MM.1S (cell line): ENCODE data around the gene PROSER3.

Source experiments
- DNase-seq: peaks from one replicate; pipeline ENCODE4 v3.0.0-alpha.2; 2015
- H2AFZ ChIP-seq: fragments of 300-600 bp; sonication (generic); 2 replicates; pipeline ENCODE4 v1.6.0; 2016; ENCODE audit warnings: antibody characterized with exemption, low read length
- H3F3A ChIP-seq: fragments of 300-600 bp; sonication (generic); 2 replicates; pipeline ENCODE4 v1.6.1; 2016; ENCODE audit warnings: mild to moderate bottlenecking, antibody characterized with exemption, low read length, moderate library complexity, mixed read lengths; ENCODE audit not compliant: insufficient read depth
- H3K27ac ChIP-seq: fragments of 300-600 bp; sonication (generic); 2 replicates; pipeline ENCODE4 v1.5.1; 2016; ENCODE audit warnings: mild to moderate bottlenecking, low read length
- H3K27me3 ChIP-seq: fragments of 300-600 bp; sonication (generic); replicated peaks from 2 replicates; pipeline ENCODE4 v1.6.0; 2016; ENCODE audit warnings: low read length; ENCODE audit not compliant: insufficient read depth
- H3K36me3 ChIP-seq: fragments of 300-600 bp; sonication (generic); replicated peaks from 2 replicates; pipeline ENCODE4 v1.6.1; 2016; ENCODE audit warnings: mild to moderate bottlenecking, low read length, mixed read lengths; ENCODE audit not compliant: insufficient read depth
- H3K4me1 ChIP-seq: fragments of 300-600 bp; sonication (generic); 2 replicates; pipeline ENCODE4 v1.6.1; 2016; ENCODE audit warnings: low read length, mixed read lengths
- H3K4me2 ChIP-seq: fragments of 300-600 bp; sonication (generic); 2 replicates; pipeline ENCODE4 v1.6.0; 2016; ENCODE audit warnings: low read depth, low read length
- H3K4me3 ChIP-seq: fragments of 300-600 bp; sonication (generic); 2 replicates; pipeline ENCODE4 v1.5.1; 2016; ENCODE audit warnings: low read length, mixed read lengths
- H3K79me2 ChIP-seq: fragments of 300-600 bp; sonication (generic); 2 replicates; pipeline ENCODE4 v1.6.1; 2016; ENCODE audit warnings: mixed run types, low read length, mixed read lengths
- H3K9ac ChIP-seq: fragments of 300-600 bp; sonication (generic); 2 replicates; pipeline ENCODE4 v1.6.1; 2016; ENCODE audit warnings: low read length, mixed read lengths
- H3K9me2 ChIP-seq: fragments of 300-600 bp; sonication (generic); replicated peaks from 2 replicates; pipeline ENCODE4 v1.6.1; 2016; ENCODE audit warnings: mild to moderate bottlenecking, low read length, mixed read lengths; ENCODE audit not compliant: insufficient read depth
- H3K9me3 ChIP-seq: fragments of 300-600 bp; sonication (generic); replicated peaks from 2 replicates; pipeline ENCODE4 v1.6.1; 2016; ENCODE audit warnings: mild to moderate bottlenecking, low read length, mixed read lengths; ENCODE audit not compliant: insufficient read depth
- H4K20me1 ChIP-seq: fragments of 300-600 bp; sonication (generic); 2 replicates; pipeline ENCODE4 v1.6.1; 2016; ENCODE audit warnings: mild to moderate bottlenecking, low read length, moderate library complexity, mixed read lengths; ENCODE audit not compliant: insufficient read depth
- EZH2 ChIP-seq: fragments of 300-600 bp; sonication (generic); optimal IDR thresholded peaks from 2 replicates; pipeline ENCODE3; 2017; ENCODE audit warnings: low read depth, mild to moderate bottlenecking, antibody characterized with exemption, low read length, mixed read lengths
- EZH2phosphoT487 ChIP-seq: fragments of 300-600 bp; sonication (generic); IDR thresholded peaks from 2 replicates; pipeline ENCODE4 v1.6.1; 2018; ENCODE audit warnings: antibody characterized with exemption, low read length
- TF ChIP-seq, protein P1 (sequence below): fragments of 300-600 bp; sonication (generic); IDR thresholded peaks from 2 replicates; pipeline ENCODE4 v1.5.1; 2016; ENCODE audit warnings: antibody characterized with exemption, low read length, mixed read lengths

Gene PROSER3

DNA sequence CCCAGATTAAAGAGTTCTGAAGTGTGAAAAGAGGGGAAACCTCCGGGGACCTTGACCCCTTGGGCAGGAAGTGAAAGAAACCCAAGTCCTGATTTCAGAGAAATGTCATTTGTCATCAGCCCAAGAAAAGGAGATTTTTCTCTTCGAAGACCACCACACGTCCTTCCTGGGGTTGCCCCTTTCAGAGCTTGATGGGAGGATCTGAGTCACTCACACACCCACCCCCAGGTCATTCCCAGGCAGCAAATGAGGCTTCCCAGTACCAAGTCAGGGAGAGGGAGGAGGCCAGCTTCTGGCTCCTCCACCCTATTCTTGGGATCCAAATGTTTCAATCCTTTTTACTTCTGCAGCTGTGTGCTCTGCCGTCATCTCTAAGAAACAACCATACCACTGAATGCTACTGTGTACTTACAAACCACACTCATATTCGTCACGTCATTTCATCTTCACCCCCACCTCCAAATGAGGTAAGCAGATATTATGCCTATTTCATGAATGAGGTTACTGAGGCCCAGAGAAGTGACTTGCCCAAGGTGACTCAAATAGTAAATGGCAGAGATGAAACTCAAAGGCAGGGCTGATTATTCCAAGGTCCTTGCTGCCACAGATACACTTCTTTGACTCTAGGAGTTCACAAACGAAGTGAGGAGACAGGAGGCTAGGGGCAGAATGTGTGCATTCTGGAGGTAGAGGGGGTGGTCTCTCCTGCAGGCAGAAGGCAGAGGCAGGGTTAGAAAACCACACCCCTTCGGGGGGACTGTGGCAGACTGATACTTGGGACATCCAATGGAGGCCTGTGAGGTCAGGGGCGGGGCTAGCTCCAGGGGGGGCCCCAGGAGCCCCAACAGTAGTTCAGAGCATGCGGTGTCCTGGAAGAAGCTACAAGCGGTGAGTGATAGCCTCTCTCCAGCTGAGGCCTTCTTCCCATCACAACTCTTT lies 45.1 kb upstream of the PROSER3 start:
- no peak for DNase-seq
- no peaks in the 10 kb centered on the region for H3K9me3 ChIP-seq
- no peaks in the 10 kb centered on the region for H3K9me2 ChIP-seq
- peaks cover 50% of the 10 kb centered on the region for H3K27me3 ChIP-seq
- no peak overlapping the region for H3K4me2 ChIP-seq
- no peaks in the 10 kb centered on the region for H3K79me2 ChIP-seq
- no peak overlapping the region for H3K27ac ChIP-seq
- peaks cover 7% of the 10 kb centered on the region; the same call in 1 of the 2 replicates for H3F3A ChIP-seq
- H3K4me1 ChIP-seq, result peaks cover 11% of the 10 kb centered on the region
- no peak overlapping the region for H2AFZ ChIP-seq
- TF ChIP-seq EZH2phosphoT487, result no peak
- no peak for TF ChIP-seq EZH2
- TF ChIP-seq, protein P1, sequence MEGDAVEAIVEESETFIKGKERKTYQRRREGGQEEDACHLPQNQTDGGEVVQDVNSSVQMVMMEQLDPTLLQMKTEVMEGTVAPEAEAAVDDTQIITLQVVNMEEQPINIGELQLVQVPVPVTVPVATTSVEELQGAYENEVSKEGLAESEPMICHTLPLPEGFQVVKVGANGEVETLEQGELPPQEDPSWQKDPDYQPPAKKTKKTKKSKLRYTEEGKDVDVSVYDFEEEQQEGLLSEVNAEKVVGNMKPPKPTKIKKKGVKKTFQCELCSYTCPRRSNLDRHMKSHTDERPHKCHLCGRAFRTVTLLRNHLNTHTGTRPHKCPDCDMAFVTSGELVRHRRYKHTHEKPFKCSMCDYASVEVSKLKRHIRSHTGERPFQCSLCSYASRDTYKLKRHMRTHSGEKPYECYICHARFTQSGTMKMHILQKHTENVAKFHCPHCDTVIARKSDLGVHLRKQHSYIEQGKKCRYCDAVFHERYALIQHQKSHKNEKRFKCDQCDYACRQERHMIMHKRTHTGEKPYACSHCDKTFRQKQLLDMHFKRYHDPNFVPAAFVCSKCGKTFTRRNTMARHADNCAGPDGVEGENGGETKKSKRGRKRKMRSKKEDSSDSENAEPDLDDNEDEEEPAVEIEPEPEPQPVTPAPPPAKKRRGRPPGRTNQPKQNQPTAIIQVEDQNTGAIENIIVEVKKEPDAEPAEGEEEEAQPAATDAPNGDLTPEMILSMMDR, result no peak
- H3K36me3 ChIP-seq, result no peaks in the 10 kb centered on the region
- no peak overlapping the region for H3K4me3 ChIP-seq
- H3K9ac ChIP-seq, result no peak overlapping the region
- H4K20me1 ChIP-seq, result no peaks in the 10 kb centered on the region

DNA sequence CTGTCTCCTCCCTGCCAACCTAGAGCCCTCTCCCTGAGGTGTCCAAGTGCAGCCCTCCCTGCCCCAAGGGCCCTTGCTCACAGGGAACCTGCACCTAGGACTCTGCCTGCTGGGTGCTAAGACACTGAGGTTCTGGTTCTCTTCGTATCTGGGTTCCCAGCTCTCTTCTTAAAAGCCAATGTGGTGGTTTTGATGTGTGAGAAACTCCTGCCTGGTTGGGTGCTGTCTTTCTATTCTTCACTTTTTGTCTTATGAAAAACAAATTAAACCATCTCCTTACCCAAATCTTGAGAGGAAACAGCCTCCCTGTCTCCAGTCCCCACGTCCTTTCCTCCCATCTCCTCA lies 44.5 kb upstream of the PROSER3 start:
- Histone ChIP-seq H3K9me3 (no peaks in the 10 kb centered on the region), H3K4me1 (peaks cover 11% of the 10 kb centered on the region), H4K20me1 (no peaks in the 10 kb centered on the region), H3K36me3 (no peaks in the 10 kb centered on the region), H3K27ac (no peak overlapping the region), H3K4me2 (no peak overlapping the region), H3F3A (peaks cover 7% of the 10 kb centered on the region; the same call in 1 of the 2 replicates), H3K4me3 (no peak overlapping the region), H3K79me2 (peaks cover 3% of the 10 kb centered on the region), H2AFZ (no peak overlapping the region), H3K9ac (no peak overlapping the region), H3K9me2 (no peaks in the 10 kb centered on the region), H3K27me3 (peaks cover 44% of the 10 kb centered on the region)
- DNase-seq, result no peak
- TF ChIP-seq EZH2phosphoT487, result no peak
- TF ChIP-seq, protein P1, result no peak
- TF ChIP-seq EZH2, result no peak

DNA sequence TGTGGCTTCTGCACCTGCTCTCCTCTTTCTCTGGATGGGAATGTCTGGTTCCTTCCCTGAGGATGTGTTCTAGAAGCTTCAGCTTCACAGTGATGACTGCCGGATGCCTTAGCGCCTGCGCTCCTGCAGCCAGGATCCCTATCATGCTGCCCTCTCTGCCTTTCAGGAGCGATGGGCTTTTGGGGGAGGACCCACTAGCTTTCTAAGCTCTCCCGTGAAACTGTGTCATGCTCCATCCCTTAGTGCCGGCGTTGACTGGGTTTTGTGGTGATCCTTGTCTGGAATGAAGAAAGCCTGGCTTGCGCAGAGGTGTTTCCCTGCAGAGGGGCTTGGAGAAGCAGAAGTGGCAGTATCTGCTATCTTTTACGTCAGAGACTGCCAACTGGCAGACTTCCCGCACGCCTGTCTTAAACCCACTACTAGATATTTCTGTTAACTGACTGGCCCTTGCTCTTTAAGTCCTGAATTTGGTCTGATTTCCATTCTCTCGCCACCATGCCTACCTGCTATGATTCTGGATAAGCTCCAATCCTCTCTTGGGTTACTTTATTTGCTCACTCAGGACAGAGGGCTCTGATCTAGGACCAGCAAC lies 44.0 kb upstream of the PROSER3 start:
- peaks cover 13% of the 10 kb centered on the region for H3K4me1 ChIP-seq
- H3K36me3 ChIP-seq, result no peaks in the 10 kb centered on the region
- H3K4me3 ChIP-seq, result no peak overlapping the region
- no peak overlapping the region for H3K27ac ChIP-seq
- peaks cover 7% of the 10 kb centered on the region; the same call in 1 of the 2 replicates for H3F3A ChIP-seq
- no peak overlapping the region for H2AFZ ChIP-seq
- H4K20me1 ChIP-seq, result no peaks in the 10 kb centered on the region
- DNase-seq, result no peak
- H3K4me2 ChIP-seq, result no peak overlapping the region
- TF ChIP-seq, protein P1, result no peak
- no peak for TF ChIP-seq EZH2phosphoT487
- no peak for TF ChIP-seq EZH2
- H3K27me3 ChIP-seq, result peaks cover 39% of the 10 kb centered on the region
- no peaks in the 10 kb centered on the region for H3K9me3 ChIP-seq
- no peak overlapping the region for H3K9ac ChIP-seq
- H3K79me2 ChIP-seq, result peaks cover 9% of the 10 kb centered on the region
- no peaks in the 10 kb centered on the region for H3K9me2 ChIP-seq
